H9 (cell line): ENCODE measurements around the gene PTPN22. TPM values are rescaled to one million over a fixed set of nuclear protein-coding genes. Genes with fewer than 3 reads are reported as not detected.

ENCODE experiments used
- DNase-seq: peaks from one replicate; pipeline ENCODE4 v3.0.0-alpha.2; 2017
- H2AFZ ChIP-seq: one replicate; pipeline ENCODE4 v1.6.1; 2013; ENCODE audit warnings: mild to moderate bottlenecking, low read length, control low read depth, moderate library complexity
- H2AK5ac ChIP-seq: 2 replicates; pipeline ENCODE4 v1.6.1; 2013; ENCODE audit warnings: low read length, control low read depth, mixed read lengths; ENCODE audit not compliant: insufficient read length
- H2BK120ac ChIP-seq: one replicate; pipeline ENCODE4 v1.6.1; 2013; ENCODE audit warnings: low read depth, mild to moderate bottlenecking, low read length, control low read depth, inconsistent platforms; ENCODE audit not compliant: poor library complexity, severe bottlenecking
- H2BK12ac ChIP-seq: 2 replicates; pipeline ENCODE4 v1.6.1; 2013; ENCODE audit warnings: low read length, control low read depth, mixed read lengths, low read depth; ENCODE audit not compliant: insufficient read length
- H2BK15ac ChIP-seq: 2 replicates; pipeline ENCODE4 v1.6.1; 2013; ENCODE audit warnings: low read depth, low read length, control low read depth
- H2BK20ac ChIP-seq: one replicate; pipeline ENCODE4 v1.6.1; 2013; ENCODE audit warnings: low read depth, mild to moderate bottlenecking, low read length, control low read depth, inconsistent platforms; ENCODE audit not compliant: poor library complexity, severe bottlenecking
- H2BK5ac ChIP-seq: 2 replicates; pipeline ENCODE4 v1.6.1; 2013; ENCODE audit warnings: low read length, control low read depth, mixed read lengths; ENCODE audit not compliant: insufficient read length
- H3K14ac ChIP-seq: 2 replicates; pipeline ENCODE4 v1.6.1; 2013; ENCODE audit warnings: low read length, control low read depth; ENCODE audit not compliant: insufficient read depth
- H3K18ac ChIP-seq: 2 replicates; pipeline ENCODE4 v1.6.1; 2013; ENCODE audit warnings: low read depth, mild to moderate bottlenecking, mixed read lengths, low read length, control low read depth; ENCODE audit not compliant: insufficient read length
- H3K23ac ChIP-seq: 2 replicates; pipeline ENCODE4 v1.6.1; 2013; ENCODE audit warnings: low read length, control low read depth, mixed read lengths, low read depth; ENCODE audit not compliant: insufficient read length
- H3K23me2 ChIP-seq: 2 replicates; pipeline ENCODE4 v1.6.1; 2013; ENCODE audit warnings: low read depth, mild to moderate bottlenecking, mixed read lengths, low read length, control low read depth; ENCODE audit not compliant: insufficient read length, poor library complexity, severe bottlenecking
- H3K27ac ChIP-seq: 2 replicates; pipeline ENCODE4 v1.5.1; 2013; ENCODE audit warnings: low read length, control low read depth, mixed read lengths, low read depth; ENCODE audit not compliant: insufficient read length
- H3K27me3 ChIP-seq: 2 replicates; pipeline ENCODE4 v1.6.1; 2013; ENCODE audit warnings: low read length, control low read depth, inconsistent platforms; ENCODE audit not compliant: insufficient read depth
- H3K4ac ChIP-seq: 2 replicates; pipeline ENCODE4 v1.6.1; 2013; ENCODE audit warnings: low read depth, mild to moderate bottlenecking, control low read depth, inconsistent platforms, low read length, moderate library complexity
- H3K4me1 ChIP-seq: 2 replicates; pipeline ENCODE4 v1.6.1; 2013; ENCODE audit warnings: low read length, control low read depth, inconsistent platforms; ENCODE audit not compliant: insufficient read depth
- H3K4me2 ChIP-seq: 2 replicates; pipeline ENCODE4 v1.6.1; 2013; ENCODE audit warnings: low read length, control low read depth, mixed read lengths; ENCODE audit not compliant: insufficient read length, insufficient read depth
- H3K56ac ChIP-seq: 2 replicates; pipeline ENCODE4 v1.6.1; 2013; ENCODE audit warnings: low read depth, mild to moderate bottlenecking, mixed read lengths, low read length, control low read depth; ENCODE audit not compliant: insufficient read length
- H3K79me1 ChIP-seq: 2 replicates; pipeline ENCODE4 v1.6.1; 2013; ENCODE audit warnings: low read depth, mild to moderate bottlenecking, moderate library complexity, low read length, control low read depth, inconsistent platforms; ENCODE audit not compliant: insufficient read depth, poor library complexity, severe bottlenecking
- H3K79me2 ChIP-seq: 2 replicates; pipeline ENCODE4 v1.6.1; 2013; ENCODE audit warnings: low read length, control low read depth, inconsistent platforms; ENCODE audit not compliant: insufficient read depth
- H3K9ac ChIP-seq: 2 replicates; pipeline ENCODE4 v1.6.1; 2013; ENCODE audit warnings: low read length, control low read depth, mixed read lengths; ENCODE audit not compliant: insufficient read length; ENCODE audit errors: extremely low read depth
- H3K9me3 ChIP-seq: one replicate; pipeline ENCODE4 v1.6.1; 2013; ENCODE audit warnings: low read depth, low read length, inconsistent platforms; ENCODE audit not compliant: control insufficient read depth
- H3T11ph ChIP-seq: one replicate; pipeline ENCODE4 v1.6.1; 2013; ENCODE audit warnings: mild to moderate bottlenecking, low read length, control low read depth, inconsistent platforms
- H4K20me1 ChIP-seq: one replicate; pipeline ENCODE4 v1.6.1; 2013; ENCODE audit not compliant: control insufficient read depth, insufficient read length, insufficient read depth
- H4K5ac ChIP-seq: 2 replicates; pipeline ENCODE4 v1.6.1; 2013; ENCODE audit warnings: low read depth, mild to moderate bottlenecking, mixed read lengths, low read length, control low read depth; ENCODE audit not compliant: insufficient read length
- H4K8ac ChIP-seq: replicated peaks from 2 replicates; pipeline ENCODE4 v1.6.1; 2013; ENCODE audit warnings: low read length, control low read depth, mixed read lengths, low read depth; ENCODE audit not compliant: insufficient read length
- H4K91ac ChIP-seq: 2 replicates; pipeline ENCODE4 v1.6.1; 2013; ENCODE audit warnings: low read depth, mild to moderate bottlenecking, moderate library complexity, mixed read lengths, low read length, control low read depth; ENCODE audit not compliant: insufficient read length
- H3K27ac Mint-ChIP-seq, 3 experiments: 2 replicates in 2 of 3; 3 replicates in 1 of 3; pipeline ENCODE4 v1.8.0; 2020 to 2021; ENCODE audit warnings: mixed read lengths in 3 of 3, mild to moderate bottlenecking in 1 of 3, moderate library complexity in 1 of 3
- H3K27me3 Mint-ChIP-seq: 2 replicates; pipeline ENCODE4 v1.8.0; 2021; ENCODE audit warnings: low read depth, mild to moderate bottlenecking, moderate library complexity, mixed read lengths
- H3K36me3 Mint-ChIP-seq, 3 experiments: 2 replicates in 2 of 3; 3 replicates in 1 of 3; pipeline ENCODE4 v1.8.0; 2020 to 2021; ENCODE audit warnings: low read depth in 3 of 3, mixed read lengths in 3 of 3; ENCODE audit not compliant: insufficient read depth in 1 of 3
- H3K4me1 Mint-ChIP-seq, 2 experiments: 2 replicates each; pipeline ENCODE4 v1.8.0; 2020; ENCODE audit warnings: mixed read lengths in 2 of 2
- H3K4me3 Mint-ChIP-seq, 2 experiments: 2 replicates in 1 of 2; 3 replicates in 1 of 2; pipeline ENCODE4 v1.8.0; 2020 to 2021; ENCODE audit warnings: mild to moderate bottlenecking in 2 of 2, mixed read lengths in 2 of 2, moderate library complexity in 1 of 2
- H3K9me3 Mint-ChIP-seq, 2 experiments: 2 replicates in 1 of 2; 3 replicates in 1 of 2; pipeline ENCODE4 v1.8.0; 2020; ENCODE audit warnings: mild to moderate bottlenecking in 2 of 2, mixed read lengths in 2 of 2, moderate library complexity in 1 of 2
- WGBS: extraction: QIAGEN DNeasy Blood & Tissue Kit; methylation state at CpG from one replicate; pipeline ENCODE4 v1.1.7; 2013; ENCODE audit warnings: missing lambda C conversion rate, low lambda C conversion rate, mixed read lengths; ENCODE audit not compliant: insufficient read length; ENCODE audit errors: extremely low coverage; 5-methylcytosine and 5-hydroxymethylcytosine counted together
- total RNA-seq: library from RNA; stranded (reverse); gene quantifications from 2 replicates; pipeline ENCODE4 v1.2.1, GENCODE V29; 2021
- TF ChIP-seq, protein P1 (sequence below): fragments of 200-600 bp; sonication (generic); conservative IDR thresholded peaks from 3 replicates; pipeline ENCODE4 v1.8.0; 2021; ENCODE audit warnings: antibody characterized with exemption, mild to moderate bottlenecking

The PTPN22 gene
- total RNA-seq, 1 experiment from 2014 or later: not detected

DNA sequence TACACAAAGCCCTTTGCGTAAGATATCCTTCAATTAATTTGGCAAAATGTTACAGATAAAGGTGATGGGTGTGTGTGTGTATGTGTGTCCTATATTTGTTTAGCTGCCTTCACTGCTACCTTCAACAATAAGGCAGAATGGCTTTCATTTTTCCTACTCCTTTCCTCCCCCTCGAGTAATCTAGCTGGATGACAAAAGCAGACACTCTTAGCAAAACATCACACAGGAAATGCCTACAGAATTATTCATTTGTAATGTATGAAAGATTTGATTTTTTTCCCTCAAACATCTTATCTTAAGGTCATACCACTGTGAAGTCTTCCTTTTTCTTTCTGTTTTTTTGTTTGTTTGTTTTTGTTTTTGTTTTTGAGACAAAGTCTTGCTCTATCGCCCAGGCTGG lies 10.6 kb downstream of the PTPN22 start:
- Mint-ChIP-seq H3K4me3 (no peak overlapping the region), H3K27me3 (no peaks in the 10 kb centered on the region), H3K4me1 (no peaks in the 10 kb centered on the region; a peak in 1 of 4 replicates), H3K36me3 (no peaks in the 10 kb centered on the region), H3K9me3 (no peaks in the 10 kb centered on the region), H3K27ac (no peak overlapping the region)
- no peak overlapping the region for H3K18ac ChIP-seq
- no peak overlapping the region for H3K14ac ChIP-seq
- no peak overlapping the region for H3K56ac ChIP-seq
- H2BK12ac ChIP-seq: no peak overlapping the region
- H3K23me2 ChIP-seq: no peaks in the 10 kb centered on the region
- no peak overlapping the region for H4K91ac ChIP-seq
- no peak overlapping the region for H3T11ph ChIP-seq
- H3K27me3 ChIP-seq: no peaks in the 10 kb centered on the region
- no peaks in the 10 kb centered on the region for H3K4me1 ChIP-seq
- no peak overlapping the region for H2BK20ac ChIP-seq
- no peak overlapping the region for H2BK15ac ChIP-seq
- H2AFZ ChIP-seq: no peak overlapping the region
- H3K79me1 ChIP-seq: no peaks in the 10 kb centered on the region
- WGBS: no CpG with 5 or more reads among the region's 3 CpGs
- no peak for DNase-seq
- no peak overlapping the region for H4K5ac ChIP-seq
- H4K8ac ChIP-seq: no peak overlapping the region
- TF ChIP-seq, protein P1, sequence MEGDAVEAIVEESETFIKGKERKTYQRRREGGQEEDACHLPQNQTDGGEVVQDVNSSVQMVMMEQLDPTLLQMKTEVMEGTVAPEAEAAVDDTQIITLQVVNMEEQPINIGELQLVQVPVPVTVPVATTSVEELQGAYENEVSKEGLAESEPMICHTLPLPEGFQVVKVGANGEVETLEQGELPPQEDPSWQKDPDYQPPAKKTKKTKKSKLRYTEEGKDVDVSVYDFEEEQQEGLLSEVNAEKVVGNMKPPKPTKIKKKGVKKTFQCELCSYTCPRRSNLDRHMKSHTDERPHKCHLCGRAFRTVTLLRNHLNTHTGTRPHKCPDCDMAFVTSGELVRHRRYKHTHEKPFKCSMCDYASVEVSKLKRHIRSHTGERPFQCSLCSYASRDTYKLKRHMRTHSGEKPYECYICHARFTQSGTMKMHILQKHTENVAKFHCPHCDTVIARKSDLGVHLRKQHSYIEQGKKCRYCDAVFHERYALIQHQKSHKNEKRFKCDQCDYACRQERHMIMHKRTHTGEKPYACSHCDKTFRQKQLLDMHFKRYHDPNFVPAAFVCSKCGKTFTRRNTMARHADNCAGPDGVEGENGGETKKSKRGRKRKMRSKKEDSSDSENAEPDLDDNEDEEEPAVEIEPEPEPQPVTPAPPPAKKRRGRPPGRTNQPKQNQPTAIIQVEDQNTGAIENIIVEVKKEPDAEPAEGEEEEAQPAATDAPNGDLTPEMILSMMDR: no peak
- H2BK5ac ChIP-seq: no peak overlapping the region
- H3K79me2 ChIP-seq: no peaks in the 10 kb centered on the region
- no peaks in the 10 kb centered on the region for H4K20me1 ChIP-seq
- H2BK120ac ChIP-seq: no peak overlapping the region
- no peak overlapping the region for H3K4me2 ChIP-seq
- no peaks in the 10 kb centered on the region for H3K9me3 ChIP-seq
- H3K27ac ChIP-seq: no peak overlapping the region
- H3K23ac ChIP-seq: no peak overlapping the region
- no peak overlapping the region for H2AK5ac ChIP-seq
- no peak overlapping the region for H3K9ac ChIP-seq
- no peak overlapping the region for H3K4ac ChIP-seq
